ENCODE results near the gene DSG1.
A peak's percentile ranks its signal among the peaks of the same experiment; 100 is the strongest.

DSG1 gene

DNA sequence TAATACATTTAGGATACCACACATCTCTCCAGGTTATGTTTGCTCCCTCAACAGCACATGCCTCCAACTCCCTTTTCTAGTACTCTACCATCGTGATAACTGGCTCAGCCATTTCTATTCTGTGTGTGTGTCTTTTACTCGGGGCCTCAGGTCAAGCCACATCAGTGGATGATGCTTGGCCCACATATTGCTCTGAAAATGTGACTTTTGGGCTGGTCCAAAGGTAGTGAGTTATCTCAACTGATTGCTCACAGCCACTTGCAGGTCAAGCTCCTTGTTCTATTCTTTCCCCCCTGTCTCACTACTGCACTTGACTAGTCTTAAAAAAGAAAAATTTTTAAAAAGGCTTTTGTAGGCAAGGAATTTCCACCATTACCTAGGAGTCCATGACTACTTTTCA is 64.1 kb downstream of the DSG1 start:
- Histone ChIP-seq H3K9me3 (replicated peaks in 1 of 2; ENCODE audit: control insufficient read depth in 2 of 2, insufficient read depth in 1 of 2, low read depth in 1 of 2, low read length in 2 of 2) (no peaks in the 10 kb centered on the region), H3K23ac (ENCODE audit: low read depth, low read length, poor library complexity) (no peak overlapping the region), H2BK15ac (ENCODE audit: low read length) (no peak overlapping the region), H3K79me1 (ENCODE audit: low read depth, low read length) (no peaks in the 10 kb centered on the region), H2AK5ac (ENCODE audit: low read depth, low read length) (no peak overlapping the region), H3K4me2 (ENCODE audit: insufficient read depth, low read length, poor library complexity, severe bottlenecking) (no peak overlapping the region), H2BK12ac (ENCODE audit: low read length) (no peak overlapping the region), H4K91ac (ENCODE audit: low read depth, low read length, poor library complexity) (no peak overlapping the region), H4K8ac (ENCODE audit: low read depth, low read length) (no peak overlapping the region), H2BK5ac (ENCODE audit: low read length) (no peak overlapping the region), H3K14ac (ENCODE audit: low read length) (no peak overlapping the region), H3K27me3 (ENCODE audit: control insufficient read depth in 3 of 3, insufficient read depth in 3 of 3, low read depth in 1 of 3, low read length in 3 of 3) (no peaks in the 10 kb centered on the region), H3K4me3 (ENCODE audit: low read length in 2 of 2) (no peak overlapping the region), H2BK120ac (ENCODE audit: low read depth, low read length) (no peak overlapping the region), H3K4me1 (ENCODE audit: control insufficient read depth in 2 of 2, insufficient read depth in 1 of 2, low read depth in 1 of 2, low read length in 2 of 2) (no peaks in the 10 kb centered on the region), H3K36me3 (replicated peaks in 1 of 2; ENCODE audit: control insufficient read depth in 2 of 2, insufficient read depth in 2 of 2, low read length in 2 of 2) (no peaks in the 10 kb centered on the region), H3K4ac (ENCODE audit: low read length) (no peak overlapping the region), H3K9ac (ENCODE audit: low read depth, low read length, poor library complexity) (no peak overlapping the region), H2AFZ (ENCODE audit: low read length) (no peak overlapping the region), H3K27ac (replicated peaks; ENCODE audit: low read length) (no peak overlapping the region), H3K18ac (ENCODE audit: low read length) (no peak overlapping the region)
- WGBS, 2 donors (ENCODE audit: extremely low coverage in 2 of 2, insufficient read length in 2 of 2, insufficient replicate concordance in 1 of 2), result no CpG with 5 or more reads among the region's 2 CpGs
- DNase-seq (ENCODE audit: low spot score), result no peak

DNA sequence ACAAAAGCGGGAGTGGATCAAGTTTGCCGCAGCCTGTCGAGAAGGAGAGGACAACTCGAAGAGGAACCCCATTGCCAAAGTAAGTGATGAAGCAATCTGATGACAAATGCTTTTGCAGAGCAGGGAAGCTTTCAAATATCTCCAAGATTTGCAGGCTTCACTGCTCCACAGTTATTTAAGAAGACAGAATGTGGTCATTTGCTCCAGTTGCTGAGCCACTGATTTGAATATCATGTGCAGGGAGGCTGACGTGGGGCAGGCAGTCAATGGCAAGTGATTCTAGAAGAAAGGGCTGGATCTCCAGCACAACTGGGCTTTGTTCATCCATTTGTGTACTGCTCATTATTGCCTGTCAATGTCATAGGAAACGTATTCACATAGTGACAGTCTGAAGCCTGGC is 68.8 kb downstream of the DSG1 start:
- Histone ChIP-seq H3K4me1 (ENCODE audit: control insufficient read depth in 2 of 2, insufficient read depth in 1 of 2, low read depth in 1 of 2, low read length in 2 of 2) (no peaks in the 10 kb centered on the region), H3K4me2 (ENCODE audit: insufficient read depth, low read length, poor library complexity, severe bottlenecking) (no peak overlapping the region), H3K23ac (ENCODE audit: low read depth, low read length, poor library complexity) (no peak overlapping the region), H3K79me1 (ENCODE audit: low read depth, low read length) (no peaks in the 10 kb centered on the region), H2AFZ (ENCODE audit: low read length) (peak overlapping the region; percentile 10), H4K8ac (ENCODE audit: low read depth, low read length) (no peak overlapping the region), H3K27me3 (ENCODE audit: control insufficient read depth in 3 of 3, insufficient read depth in 3 of 3, low read depth in 1 of 3, low read length in 3 of 3) (no peaks in the 10 kb centered on the region), H2BK15ac (ENCODE audit: low read length) (no peak overlapping the region), H2BK120ac (ENCODE audit: low read depth, low read length) (no peak overlapping the region), H2BK5ac (ENCODE audit: low read length) (no peak overlapping the region), H2BK12ac (ENCODE audit: low read length) (no peak overlapping the region), H3K4ac (ENCODE audit: low read length) (no peak overlapping the region), H3K27ac (replicated peaks; ENCODE audit: low read length) (no peak overlapping the region), H2AK5ac (ENCODE audit: low read depth, low read length) (no peak overlapping the region), H3K18ac (ENCODE audit: low read length) (no peak overlapping the region), H3K9me3 (replicated peaks in 1 of 2; ENCODE audit: control insufficient read depth in 2 of 2, insufficient read depth in 1 of 2, low read depth in 1 of 2, low read length in 2 of 2) (no peaks in the 10 kb centered on the region), H3K4me3 (ENCODE audit: low read length in 2 of 2) (no peak overlapping the region), H3K9ac (ENCODE audit: low read depth, low read length, poor library complexity) (no peak overlapping the region), H3K36me3 (replicated peaks in 1 of 2; ENCODE audit: control insufficient read depth in 2 of 2, insufficient read depth in 2 of 2, low read length in 2 of 2) (no peaks in the 10 kb centered on the region), H4K91ac (ENCODE audit: low read depth, low read length, poor library complexity) (no peak overlapping the region), H3K14ac (ENCODE audit: low read length) (no peak overlapping the region)
- no CpG with 5 or more reads among the region's 6 CpGs for WGBS, 2 donors (ENCODE audit: extremely low coverage in 2 of 2, insufficient read length in 2 of 2, insufficient replicate concordance in 1 of 2)
- peak; percentile 4 for DNase-seq (ENCODE audit: low spot score)

DNA sequence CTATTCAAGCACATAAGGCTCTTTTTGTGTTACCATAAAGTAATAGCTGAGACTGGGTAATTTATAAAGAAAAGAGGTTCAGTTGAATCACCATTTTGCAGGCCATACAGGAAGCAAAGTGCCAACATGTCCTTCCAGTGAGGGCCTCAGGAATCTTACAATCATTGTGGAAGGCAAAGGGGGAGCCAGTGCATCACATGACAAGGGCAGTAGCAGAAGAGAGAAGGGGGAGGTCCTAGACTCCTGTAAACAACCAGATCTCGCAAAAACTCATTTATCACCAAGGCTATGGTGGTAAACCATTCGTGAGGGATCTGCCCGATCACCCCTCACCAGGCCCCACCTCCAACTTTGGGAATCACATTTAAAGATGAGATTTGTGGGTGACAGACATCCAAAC is 75.3 kb downstream of the DSG1 start:
- no peak overlapping the region for H3K4me2 ChIP-seq (ENCODE audit: insufficient read depth, low read length, poor library complexity, severe bottlenecking)
- no peaks in the 10 kb centered on the region for H3K36me3 ChIP-seq (replicated peaks in 1 of 2; ENCODE audit: control insufficient read depth in 2 of 2, insufficient read depth in 2 of 2, low read length in 2 of 2)
- no peak overlapping the region for H4K91ac ChIP-seq (ENCODE audit: low read depth, low read length, poor library complexity)
- no peak overlapping the region for H2BK120ac ChIP-seq (ENCODE audit: low read depth, low read length)
- H2BK5ac ChIP-seq (ENCODE audit: low read length), result no peak overlapping the region
- H3K27ac ChIP-seq (replicated peaks; ENCODE audit: low read length), result no peak overlapping the region
- H3K27me3 ChIP-seq (ENCODE audit: control insufficient read depth in 3 of 3, insufficient read depth in 3 of 3, low read depth in 1 of 3, low read length in 3 of 3), result no peaks in the 10 kb centered on the region
- no peak for DNase-seq (ENCODE audit: low spot score)
- no peak overlapping the region for H2BK15ac ChIP-seq (ENCODE audit: low read length)
- H3K23ac ChIP-seq (ENCODE audit: low read depth, low read length, poor library complexity), result no peak overlapping the region
- no peak overlapping the region for H3K4me3 ChIP-seq (ENCODE audit: low read length in 2 of 2)
- no peaks in the 10 kb centered on the region for H3K9me3 ChIP-seq (replicated peaks in 1 of 2; ENCODE audit: control insufficient read depth in 2 of 2, insufficient read depth in 1 of 2, low read depth in 1 of 2, low read length in 2 of 2)
- WGBS, 2 donors (ENCODE audit: extremely low coverage in 2 of 2, insufficient read length in 2 of 2, insufficient replicate concordance in 1 of 2), result no CpG with 5 or more reads among the region's 3 CpGs
- no peak overlapping the region for H2AFZ ChIP-seq (ENCODE audit: low read length)
- no peaks in the 10 kb centered on the region for H3K79me1 ChIP-seq (ENCODE audit: low read depth, low read length)
- no peak overlapping the region for H3K9ac ChIP-seq (ENCODE audit: low read depth, low read length, poor library complexity)
- H2AK5ac ChIP-seq (ENCODE audit: low read depth, low read length), result no peak overlapping the region
- H3K4me1 ChIP-seq (ENCODE audit: control insufficient read depth in 2 of 2, insufficient read depth in 1 of 2, low read depth in 1 of 2, low read length in 2 of 2), result no peaks in the 10 kb centered on the region
- H4K8ac ChIP-seq (ENCODE audit: low read depth, low read length), result no peak overlapping the region
- H2BK12ac ChIP-seq (ENCODE audit: low read length), result no peak overlapping the region
- no peak overlapping the region for H3K14ac ChIP-seq (ENCODE audit: low read length)
- no peak overlapping the region for H3K18ac ChIP-seq (ENCODE audit: low read length)
- peak overlapping the region; percentile 84 for H3K4ac ChIP-seq (ENCODE audit: low read length)

DNA sequence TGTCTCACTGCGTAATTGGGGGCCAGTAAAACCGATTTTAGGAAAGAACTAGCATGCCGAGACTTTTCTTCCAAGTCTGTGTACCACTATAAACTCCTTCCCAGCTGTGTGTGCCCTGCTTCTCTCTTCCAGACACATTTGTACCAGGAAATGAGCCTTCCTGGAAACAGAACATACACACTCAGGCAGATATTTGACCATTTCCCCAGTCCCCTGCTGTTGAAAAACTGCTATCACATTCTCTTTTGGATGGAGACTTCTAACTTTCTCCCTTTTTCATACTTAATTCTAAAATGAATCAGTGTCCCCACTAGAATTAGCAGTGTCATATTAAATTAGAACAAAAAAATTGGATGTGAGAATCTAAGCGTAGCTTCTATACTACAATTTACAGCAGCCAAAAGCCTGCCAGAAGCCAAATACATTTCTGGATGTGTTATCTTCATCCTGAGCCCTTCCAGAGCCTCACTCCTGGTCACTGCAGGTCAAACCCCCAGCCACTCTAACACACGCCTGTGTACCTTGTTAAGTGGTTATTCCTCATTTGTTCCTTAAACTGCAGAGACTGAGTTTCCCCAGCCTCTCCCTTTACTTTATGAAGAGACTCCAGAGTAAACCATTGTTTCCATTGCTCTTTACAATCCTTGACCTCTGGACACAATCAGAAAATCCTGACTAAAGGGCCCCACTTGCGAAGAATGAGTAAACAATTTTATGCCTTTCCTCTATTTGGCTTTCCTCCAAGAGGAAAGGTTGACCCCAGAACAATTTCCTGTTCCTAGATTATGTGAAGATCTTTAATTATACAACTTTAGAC is 79.0 kb downstream of the DSG1 start:
- Histone ChIP-seq H2AK5ac (ENCODE audit: low read depth, low read length) (no peak overlapping the region), H3K18ac (ENCODE audit: low read length) (no peak overlapping the region), H3K4me3 (ENCODE audit: low read length in 2 of 2) (no peak overlapping the region), H3K9ac (ENCODE audit: low read depth, low read length, poor library complexity) (no peak overlapping the region), H2BK15ac (ENCODE audit: low read length) (no peak overlapping the region), H2BK12ac (ENCODE audit: low read length) (no peak overlapping the region), H3K27ac (replicated peaks; ENCODE audit: low read length) (no peak overlapping the region), H2BK120ac (ENCODE audit: low read depth, low read length) (no peak overlapping the region), H4K8ac (ENCODE audit: low read depth, low read length) (no peak overlapping the region), H3K4me2 (ENCODE audit: insufficient read depth, low read length, poor library complexity, severe bottlenecking) (no peak overlapping the region), H3K4ac (ENCODE audit: low read length) (no peak overlapping the region), H3K23ac (ENCODE audit: low read depth, low read length, poor library complexity) (no peak overlapping the region), H3K4me1 (ENCODE audit: control insufficient read depth in 2 of 2, insufficient read depth in 1 of 2, low read depth in 1 of 2, low read length in 2 of 2) (no peaks in the 10 kb centered on the region), H4K91ac (ENCODE audit: low read depth, low read length, poor library complexity) (no peak overlapping the region), H2BK5ac (ENCODE audit: low read length) (no peak overlapping the region), H3K36me3 (replicated peaks in 1 of 2; ENCODE audit: control insufficient read depth in 2 of 2, insufficient read depth in 2 of 2, low read length in 2 of 2) (no peaks in the 10 kb centered on the region), H3K79me1 (ENCODE audit: low read depth, low read length) (no peaks in the 10 kb centered on the region), H3K27me3 (ENCODE audit: control insufficient read depth in 3 of 3, insufficient read depth in 3 of 3, low read depth in 1 of 3, low read length in 3 of 3) (no peaks in the 10 kb centered on the region), H3K9me3 (replicated peaks in 1 of 2; ENCODE audit: control insufficient read depth in 2 of 2, insufficient read depth in 1 of 2, low read depth in 1 of 2, low read length in 2 of 2) (no peaks in the 10 kb centered on the region), H3K14ac (ENCODE audit: low read length) (no peak overlapping the region), H2AFZ (ENCODE audit: low read length) (peak overlapping the region; percentile 46)
- no peak for DNase-seq (ENCODE audit: low spot score)
- WGBS, 2 donors (ENCODE audit: extremely low coverage in 2 of 2, insufficient read length in 2 of 2, insufficient replicate concordance in 1 of 2), result no CpG with 5 or more reads among the region's 6 CpGs
